H9 (cell line): ENCODE measurements around the gene DGKB. TPM values are rescaled to one million over a fixed set of nuclear protein-coding genes. Genes with fewer than 3 reads are reported as not detected.

ENCODE experiments used
- DNase-seq: peaks from one replicate; pipeline ENCODE4 v3.0.0-alpha.2; 2017
- H2AFZ ChIP-seq: one replicate; pipeline ENCODE4 v1.6.1; 2013; ENCODE audit warnings: mild to moderate bottlenecking, low read length, control low read depth, moderate library complexity
- H2AK5ac ChIP-seq: 2 replicates; pipeline ENCODE4 v1.6.1; 2013; ENCODE audit warnings: low read length, control low read depth, mixed read lengths; ENCODE audit not compliant: insufficient read length
- H2BK120ac ChIP-seq: one replicate; pipeline ENCODE4 v1.6.1; 2013; ENCODE audit warnings: low read depth, mild to moderate bottlenecking, low read length, control low read depth, inconsistent platforms; ENCODE audit not compliant: poor library complexity, severe bottlenecking
- H2BK12ac ChIP-seq: 2 replicates; pipeline ENCODE4 v1.6.1; 2013; ENCODE audit warnings: low read length, control low read depth, mixed read lengths, low read depth; ENCODE audit not compliant: insufficient read length
- H2BK15ac ChIP-seq: 2 replicates; pipeline ENCODE4 v1.6.1; 2013; ENCODE audit warnings: low read depth, low read length, control low read depth
- H2BK20ac ChIP-seq: one replicate; pipeline ENCODE4 v1.6.1; 2013; ENCODE audit warnings: low read depth, mild to moderate bottlenecking, low read length, control low read depth, inconsistent platforms; ENCODE audit not compliant: poor library complexity, severe bottlenecking
- H2BK5ac ChIP-seq: 2 replicates; pipeline ENCODE4 v1.6.1; 2013; ENCODE audit warnings: low read length, control low read depth, mixed read lengths; ENCODE audit not compliant: insufficient read length
- H3K14ac ChIP-seq: 2 replicates; pipeline ENCODE4 v1.6.1; 2013; ENCODE audit warnings: low read length, control low read depth; ENCODE audit not compliant: insufficient read depth
- H3K18ac ChIP-seq: 2 replicates; pipeline ENCODE4 v1.6.1; 2013; ENCODE audit warnings: low read depth, mild to moderate bottlenecking, mixed read lengths, low read length, control low read depth; ENCODE audit not compliant: insufficient read length
- H3K23ac ChIP-seq: 2 replicates; pipeline ENCODE4 v1.6.1; 2013; ENCODE audit warnings: low read length, control low read depth, mixed read lengths, low read depth; ENCODE audit not compliant: insufficient read length
- H3K23me2 ChIP-seq: 2 replicates; pipeline ENCODE4 v1.6.1; 2013; ENCODE audit warnings: low read depth, mild to moderate bottlenecking, mixed read lengths, low read length, control low read depth; ENCODE audit not compliant: insufficient read length, poor library complexity, severe bottlenecking
- H3K27ac ChIP-seq: 2 replicates; pipeline ENCODE4 v1.5.1; 2013; ENCODE audit warnings: low read length, control low read depth, mixed read lengths, low read depth; ENCODE audit not compliant: insufficient read length
- H3K27me3 ChIP-seq: 2 replicates; pipeline ENCODE4 v1.6.1; 2013; ENCODE audit warnings: low read length, control low read depth, inconsistent platforms; ENCODE audit not compliant: insufficient read depth
- H3K4ac ChIP-seq: 2 replicates; pipeline ENCODE4 v1.6.1; 2013; ENCODE audit warnings: low read depth, mild to moderate bottlenecking, control low read depth, inconsistent platforms, low read length, moderate library complexity
- H3K4me1 ChIP-seq: 2 replicates; pipeline ENCODE4 v1.6.1; 2013; ENCODE audit warnings: low read length, control low read depth, inconsistent platforms; ENCODE audit not compliant: insufficient read depth
- H3K4me2 ChIP-seq: 2 replicates; pipeline ENCODE4 v1.6.1; 2013; ENCODE audit warnings: low read length, control low read depth, mixed read lengths; ENCODE audit not compliant: insufficient read length, insufficient read depth
- H3K56ac ChIP-seq: 2 replicates; pipeline ENCODE4 v1.6.1; 2013; ENCODE audit warnings: low read depth, mild to moderate bottlenecking, mixed read lengths, low read length, control low read depth; ENCODE audit not compliant: insufficient read length
- H3K79me1 ChIP-seq: 2 replicates; pipeline ENCODE4 v1.6.1; 2013; ENCODE audit warnings: low read depth, mild to moderate bottlenecking, moderate library complexity, low read length, control low read depth, inconsistent platforms; ENCODE audit not compliant: insufficient read depth, poor library complexity, severe bottlenecking
- H3K79me2 ChIP-seq: 2 replicates; pipeline ENCODE4 v1.6.1; 2013; ENCODE audit warnings: low read length, control low read depth, inconsistent platforms; ENCODE audit not compliant: insufficient read depth
- H3K9ac ChIP-seq: 2 replicates; pipeline ENCODE4 v1.6.1; 2013; ENCODE audit warnings: low read length, control low read depth, mixed read lengths; ENCODE audit not compliant: insufficient read length; ENCODE audit errors: extremely low read depth
- H3K9me3 ChIP-seq: one replicate; pipeline ENCODE4 v1.6.1; 2013; ENCODE audit warnings: low read depth, low read length, inconsistent platforms; ENCODE audit not compliant: control insufficient read depth
- H3T11ph ChIP-seq: one replicate; pipeline ENCODE4 v1.6.1; 2013; ENCODE audit warnings: mild to moderate bottlenecking, low read length, control low read depth, inconsistent platforms
- H4K20me1 ChIP-seq: one replicate; pipeline ENCODE4 v1.6.1; 2013; ENCODE audit not compliant: control insufficient read depth, insufficient read length, insufficient read depth
- H4K5ac ChIP-seq: 2 replicates; pipeline ENCODE4 v1.6.1; 2013; ENCODE audit warnings: low read depth, mild to moderate bottlenecking, mixed read lengths, low read length, control low read depth; ENCODE audit not compliant: insufficient read length
- H4K8ac ChIP-seq: replicated peaks from 2 replicates; pipeline ENCODE4 v1.6.1; 2013; ENCODE audit warnings: low read length, control low read depth, mixed read lengths, low read depth; ENCODE audit not compliant: insufficient read length
- H4K91ac ChIP-seq: 2 replicates; pipeline ENCODE4 v1.6.1; 2013; ENCODE audit warnings: low read depth, mild to moderate bottlenecking, moderate library complexity, mixed read lengths, low read length, control low read depth; ENCODE audit not compliant: insufficient read length
- H3K27ac Mint-ChIP-seq, 3 experiments: 2 replicates in 2 of 3; 3 replicates in 1 of 3; pipeline ENCODE4 v1.8.0; 2020 to 2021; ENCODE audit warnings: mixed read lengths in 3 of 3, mild to moderate bottlenecking in 1 of 3, moderate library complexity in 1 of 3
- H3K27me3 Mint-ChIP-seq: 2 replicates; pipeline ENCODE4 v1.8.0; 2021; ENCODE audit warnings: low read depth, mild to moderate bottlenecking, moderate library complexity, mixed read lengths
- H3K36me3 Mint-ChIP-seq, 3 experiments: 2 replicates in 2 of 3; 3 replicates in 1 of 3; pipeline ENCODE4 v1.8.0; 2020 to 2021; ENCODE audit warnings: low read depth in 3 of 3, mixed read lengths in 3 of 3; ENCODE audit not compliant: insufficient read depth in 1 of 3
- H3K4me1 Mint-ChIP-seq, 2 experiments: 2 replicates each; pipeline ENCODE4 v1.8.0; 2020; ENCODE audit warnings: mixed read lengths in 2 of 2
- H3K4me3 Mint-ChIP-seq, 2 experiments: 2 replicates in 1 of 2; 3 replicates in 1 of 2; pipeline ENCODE4 v1.8.0; 2020 to 2021; ENCODE audit warnings: mild to moderate bottlenecking in 2 of 2, mixed read lengths in 2 of 2, moderate library complexity in 1 of 2
- H3K9me3 Mint-ChIP-seq, 2 experiments: 2 replicates in 1 of 2; 3 replicates in 1 of 2; pipeline ENCODE4 v1.8.0; 2020; ENCODE audit warnings: mild to moderate bottlenecking in 2 of 2, mixed read lengths in 2 of 2, moderate library complexity in 1 of 2
- WGBS: extraction: QIAGEN DNeasy Blood & Tissue Kit; methylation state at CpG from one replicate; pipeline ENCODE4 v1.1.7; 2013; ENCODE audit warnings: missing lambda C conversion rate, low lambda C conversion rate, mixed read lengths; ENCODE audit not compliant: insufficient read length; ENCODE audit errors: extremely low coverage; 5-methylcytosine and 5-hydroxymethylcytosine counted together
- total RNA-seq: library from RNA; stranded (reverse); gene quantifications from 2 replicates; pipeline ENCODE4 v1.2.1, GENCODE V29; 2021
- TF ChIP-seq, protein P1 (sequence below): fragments of 200-600 bp; sonication (generic); conservative IDR thresholded peaks from 3 replicates; pipeline ENCODE4 v1.8.0; 2021; ENCODE audit warnings: antibody characterized with exemption, mild to moderate bottlenecking

The DGKB gene
- total RNA-seq, 1 experiment from 2014 or later: 0.26 TPM

DNA sequence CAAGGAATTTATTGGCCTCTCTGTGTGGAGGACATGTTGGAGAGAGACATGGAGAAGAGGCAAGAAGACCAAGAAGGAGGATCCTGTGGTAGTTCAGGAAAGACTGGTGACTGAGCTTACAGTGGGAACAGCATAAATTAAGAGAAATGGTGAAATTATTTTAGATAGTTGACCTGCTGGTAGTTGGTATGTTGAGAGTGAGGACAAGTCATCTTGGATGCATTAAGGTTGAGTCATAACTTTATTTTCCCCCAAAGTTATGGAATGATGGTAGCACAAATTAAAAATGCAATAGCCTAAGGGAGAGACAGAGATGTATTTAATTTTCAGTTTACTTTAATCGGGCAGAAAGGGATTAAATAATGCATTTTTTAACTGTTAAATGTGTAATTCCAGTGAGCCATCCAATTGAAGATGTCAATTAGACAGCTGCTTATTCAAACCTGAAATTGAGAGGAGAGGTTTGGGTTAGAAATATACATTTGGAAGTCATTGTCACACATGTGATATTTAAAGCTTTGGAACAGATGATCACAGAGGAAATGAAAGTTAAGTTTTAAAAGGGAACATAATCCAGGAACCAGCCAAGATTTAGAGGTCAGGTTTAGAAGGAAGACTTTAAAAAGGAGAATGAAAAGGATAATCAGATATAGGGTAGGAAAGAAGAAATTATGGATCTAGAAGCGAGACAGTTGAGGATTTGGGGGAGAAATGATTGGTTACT lies 80.6 kb downstream of the DGKB start:
- Mint-ChIP-seq H3K4me3 (no peak overlapping the region), H3K27ac (no peak overlapping the region), H3K27me3 (no peaks in the 10 kb centered on the region), H3K4me1 (no peaks in the 10 kb centered on the region), H3K9me3 (no peaks in the 10 kb centered on the region), H3K36me3 (no peaks in the 10 kb centered on the region; a peak in 1 of 7 replicates)
- H3K4me2 ChIP-seq: no peak overlapping the region
- no peaks in the 10 kb centered on the region for H3K27me3 ChIP-seq
- no peaks in the 10 kb centered on the region for H4K20me1 ChIP-seq
- H3K18ac ChIP-seq: no peak overlapping the region
- H3K23me2 ChIP-seq: no peaks in the 10 kb centered on the region
- no peak overlapping the region for H3K27ac ChIP-seq
- H3K4me1 ChIP-seq: no peaks in the 10 kb centered on the region
- H4K91ac ChIP-seq: no peak overlapping the region
- H3K56ac ChIP-seq: no peak overlapping the region
- no peak overlapping the region for H2BK20ac ChIP-seq
- H3K4ac ChIP-seq: no peak overlapping the region
- H2AFZ ChIP-seq: no peak overlapping the region
- H3K23ac ChIP-seq: no peak overlapping the region
- H2BK12ac ChIP-seq: no peak overlapping the region
- H3K79me1 ChIP-seq: no peaks in the 10 kb centered on the region
- H3K9ac ChIP-seq: no peak overlapping the region
- H2AK5ac ChIP-seq: no peak overlapping the region
- no peak overlapping the region for H2BK120ac ChIP-seq
- no peaks in the 10 kb centered on the region for H3K9me3 ChIP-seq
- H2BK15ac ChIP-seq: no peak overlapping the region
- H3K14ac ChIP-seq: no peak overlapping the region
- DNase-seq: no peak
- TF ChIP-seq, protein P1, sequence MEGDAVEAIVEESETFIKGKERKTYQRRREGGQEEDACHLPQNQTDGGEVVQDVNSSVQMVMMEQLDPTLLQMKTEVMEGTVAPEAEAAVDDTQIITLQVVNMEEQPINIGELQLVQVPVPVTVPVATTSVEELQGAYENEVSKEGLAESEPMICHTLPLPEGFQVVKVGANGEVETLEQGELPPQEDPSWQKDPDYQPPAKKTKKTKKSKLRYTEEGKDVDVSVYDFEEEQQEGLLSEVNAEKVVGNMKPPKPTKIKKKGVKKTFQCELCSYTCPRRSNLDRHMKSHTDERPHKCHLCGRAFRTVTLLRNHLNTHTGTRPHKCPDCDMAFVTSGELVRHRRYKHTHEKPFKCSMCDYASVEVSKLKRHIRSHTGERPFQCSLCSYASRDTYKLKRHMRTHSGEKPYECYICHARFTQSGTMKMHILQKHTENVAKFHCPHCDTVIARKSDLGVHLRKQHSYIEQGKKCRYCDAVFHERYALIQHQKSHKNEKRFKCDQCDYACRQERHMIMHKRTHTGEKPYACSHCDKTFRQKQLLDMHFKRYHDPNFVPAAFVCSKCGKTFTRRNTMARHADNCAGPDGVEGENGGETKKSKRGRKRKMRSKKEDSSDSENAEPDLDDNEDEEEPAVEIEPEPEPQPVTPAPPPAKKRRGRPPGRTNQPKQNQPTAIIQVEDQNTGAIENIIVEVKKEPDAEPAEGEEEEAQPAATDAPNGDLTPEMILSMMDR: no peak
- H4K5ac ChIP-seq: no peak overlapping the region
- H3K79me2 ChIP-seq: no peaks in the 10 kb centered on the region
- 100% methylated on average over 1 of the region's 2 CpGs for WGBS
- H3T11ph ChIP-seq: no peak overlapping the region
- no peak overlapping the region for H2BK5ac ChIP-seq
- no peak overlapping the region for H4K8ac ChIP-seq
